GM12878 (cell line): ENCODE measurements around the gene TTC9B.

Experiments
- TF ChIP-seq, protein P1 (sequence below), 3 experiments: IDR thresholded peaks in 2 of 3; conservative IDR thresholded peaks in 1 of 3; 2 replicates each; pipeline ENCODE4 v1.5.1; 2011; ENCODE audit warnings: low read depth in 3 of 3, low read length in 3 of 3, mild to moderate bottlenecking in 3 of 3, control low read depth in 2 of 3, moderate library complexity in 2 of 3, inconsistent platforms in 1 of 3, mixed read lengths in 1 of 3; ENCODE audit not compliant: control insufficient read depth in 2 of 3, insufficient read depth in 1 of 3; ENCODE audit errors: extremely low read depth in 1 of 3
- TF ChIP-seq, protein P2 (sequence below): IDR thresholded peaks from 2 replicates; pipeline ENCODE4 v1.6.1; 2011; ENCODE audit warnings: low read depth, low read length, improper control_type of control experiment, borderline replicate concordance

GRCh38 chr19:40236026-40236355 is 17.8 kb upstream of the TTC9B start:
- TF ChIP-seq, protein P1, sequence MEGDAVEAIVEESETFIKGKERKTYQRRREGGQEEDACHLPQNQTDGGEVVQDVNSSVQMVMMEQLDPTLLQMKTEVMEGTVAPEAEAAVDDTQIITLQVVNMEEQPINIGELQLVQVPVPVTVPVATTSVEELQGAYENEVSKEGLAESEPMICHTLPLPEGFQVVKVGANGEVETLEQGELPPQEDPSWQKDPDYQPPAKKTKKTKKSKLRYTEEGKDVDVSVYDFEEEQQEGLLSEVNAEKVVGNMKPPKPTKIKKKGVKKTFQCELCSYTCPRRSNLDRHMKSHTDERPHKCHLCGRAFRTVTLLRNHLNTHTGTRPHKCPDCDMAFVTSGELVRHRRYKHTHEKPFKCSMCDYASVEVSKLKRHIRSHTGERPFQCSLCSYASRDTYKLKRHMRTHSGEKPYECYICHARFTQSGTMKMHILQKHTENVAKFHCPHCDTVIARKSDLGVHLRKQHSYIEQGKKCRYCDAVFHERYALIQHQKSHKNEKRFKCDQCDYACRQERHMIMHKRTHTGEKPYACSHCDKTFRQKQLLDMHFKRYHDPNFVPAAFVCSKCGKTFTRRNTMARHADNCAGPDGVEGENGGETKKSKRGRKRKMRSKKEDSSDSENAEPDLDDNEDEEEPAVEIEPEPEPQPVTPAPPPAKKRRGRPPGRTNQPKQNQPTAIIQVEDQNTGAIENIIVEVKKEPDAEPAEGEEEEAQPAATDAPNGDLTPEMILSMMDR (IDR thresholded peaks at IDR 0.05 in 2 of 3, conservative IDR thresholded peaks at IDR 0.05 in 1 of 3; ENCODE audit: control insufficient read depth in 2 of 3, extremely low read depth in 1 of 3, insufficient read depth in 1 of 3, low read depth in 3 of 3, low read length in 3 of 3), result no peak
- TF ChIP-seq, protein P2, sequence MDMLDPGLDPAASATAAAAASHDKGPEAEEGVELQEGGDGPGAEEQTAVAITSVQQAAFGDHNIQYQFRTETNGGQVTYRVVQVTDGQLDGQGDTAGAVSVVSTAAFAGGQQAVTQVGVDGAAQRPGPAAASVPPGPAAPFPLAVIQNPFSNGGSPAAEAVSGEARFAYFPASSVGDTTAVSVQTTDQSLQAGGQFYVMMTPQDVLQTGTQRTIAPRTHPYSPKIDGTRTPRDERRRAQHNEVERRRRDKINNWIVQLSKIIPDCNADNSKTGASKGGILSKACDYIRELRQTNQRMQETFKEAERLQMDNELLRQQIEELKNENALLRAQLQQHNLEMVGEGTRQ, result no peak
